ENCODE data around the gene TMEM145.

TMEM145 gene

GRCh38 chr19:42281827-42282762, 31.0 kb upstream of the TMEM145 start:
- ATAC-seq (ENCODE audit: low read depth) (no peak), DNase-seq (ENCODE audit: low spot score in 2 of 2) (no peak)
- Mint-ChIP-seq H3K27me3 (no peaks in the 10 kb centered on the region), H3K9me3 (no peaks in the 10 kb centered on the region), H3K27ac (no peak overlapping the region), H3K4me3 (peak overlapping the region; percentile 80), H3K36me3 (no peaks in the 10 kb centered on the region), H3K4me1 (peaks cover 44% of the 10 kb centered on the region)

DNA sequence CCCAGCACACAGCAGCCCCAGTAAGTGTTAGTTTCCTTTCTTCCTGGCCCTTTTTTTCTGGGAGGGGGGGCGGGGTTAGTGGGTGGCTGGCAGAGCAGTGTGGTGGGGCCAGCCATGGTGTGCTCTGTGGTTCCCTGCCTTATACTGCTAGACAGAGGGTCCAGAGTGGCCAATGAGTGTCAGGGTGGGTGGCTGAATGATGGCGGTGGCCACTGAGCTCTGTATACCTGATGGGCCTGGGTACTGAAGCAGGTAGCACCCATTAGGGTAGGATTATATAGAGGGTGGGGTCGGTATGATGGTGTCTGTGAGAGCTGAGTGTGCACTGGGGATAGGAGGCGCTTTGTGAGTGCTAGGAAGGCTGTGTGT, 30.3 kb upstream of the TMEM145 start:
- no peaks in the 10 kb centered on the region for H3K36me3 Mint-ChIP-seq
- no peak overlapping the region for H3K27ac Mint-ChIP-seq
- DNase-seq (ENCODE audit: low spot score in 2 of 2) (no peak), ATAC-seq (ENCODE audit: low read depth) (no peak)
- H3K9me3 Mint-ChIP-seq = no peaks in the 10 kb centered on the region
- H3K4me3 Mint-ChIP-seq = no peak overlapping the region
- H3K4me1 Mint-ChIP-seq = peaks cover 44% of the 10 kb centered on the region
- no peaks in the 10 kb centered on the region for H3K27me3 Mint-ChIP-seq

DNA sequence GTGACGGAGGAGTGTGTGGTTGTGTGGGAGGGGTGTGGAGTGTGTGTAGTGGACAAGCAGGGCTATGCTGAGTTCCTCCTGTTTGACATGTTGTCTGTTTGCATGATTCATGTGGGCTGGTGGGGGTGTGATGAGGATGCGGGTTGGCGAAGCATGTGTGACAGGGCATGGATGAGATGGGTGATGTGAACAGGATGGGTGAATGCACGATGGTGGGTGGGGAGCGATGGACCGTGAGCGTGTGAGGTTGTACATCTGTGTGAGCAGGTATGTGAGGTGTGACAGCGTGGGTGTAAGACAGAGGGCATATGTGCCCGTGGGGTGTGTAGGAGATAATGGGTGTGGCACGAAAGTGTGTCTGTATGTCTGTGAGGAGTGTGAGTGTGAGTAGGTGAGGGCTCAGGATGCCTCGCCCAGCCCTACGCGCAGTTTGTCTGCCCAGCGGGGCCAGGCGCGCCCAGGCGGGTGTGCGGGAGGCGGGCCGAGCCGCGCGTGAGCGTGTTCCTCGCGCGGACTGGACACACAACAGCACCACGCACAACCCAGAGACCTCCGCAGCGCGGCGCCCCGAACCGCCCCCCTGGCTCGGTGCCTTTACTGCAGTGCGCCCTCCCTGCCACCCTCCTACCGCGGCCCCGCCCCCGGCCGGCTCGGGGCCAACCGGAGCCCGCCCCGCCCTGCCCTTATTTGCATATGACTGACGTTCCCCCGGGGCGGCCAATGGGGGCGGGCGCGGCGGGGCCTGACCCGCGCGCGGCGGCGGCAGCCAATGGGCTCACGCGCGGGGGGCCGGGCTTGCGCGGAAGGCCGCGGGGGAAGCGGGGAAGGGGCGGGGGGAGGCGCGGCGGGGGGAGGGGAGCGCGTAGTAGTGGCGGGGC, 29.7 kb upstream of the TMEM145 start:
- Mint-ChIP-seq H3K4me3 (no peak overlapping the region), H3K4me1 (peaks cover 40% of the 10 kb centered on the region), H3K27ac (no peak overlapping the region), H3K27me3 (no peaks in the 10 kb centered on the region), H3K9me3 (no peaks in the 10 kb centered on the region), H3K36me3 (peaks cover 2% of the 10 kb centered on the region)
- ATAC-seq (ENCODE audit: low read depth) (peak; percentile 62), DNase-seq (ENCODE audit: low spot score in 2 of 2) (peak; percentile 89 to 94)

GRCh38 chr19:42284066-42284501, 29.0 kb upstream of the TMEM145 start:
- H3K27me3 Mint-ChIP-seq = no peaks in the 10 kb centered on the region
- H3K4me3 Mint-ChIP-seq = no peak overlapping the region
- H3K36me3 Mint-ChIP-seq = peaks cover 3% of the 10 kb centered on the region
- DNase-seq (ENCODE audit: low spot score in 2 of 2) = peak in 1 of 2 donors; percentile 84
- ATAC-seq (ENCODE audit: low read depth) = peak; percentile 39
- no peak overlapping the region for H3K27ac Mint-ChIP-seq
- peaks cover 35% of the 10 kb centered on the region for H3K4me1 Mint-ChIP-seq
- no peaks in the 10 kb centered on the region for H3K9me3 Mint-ChIP-seq

DNA sequence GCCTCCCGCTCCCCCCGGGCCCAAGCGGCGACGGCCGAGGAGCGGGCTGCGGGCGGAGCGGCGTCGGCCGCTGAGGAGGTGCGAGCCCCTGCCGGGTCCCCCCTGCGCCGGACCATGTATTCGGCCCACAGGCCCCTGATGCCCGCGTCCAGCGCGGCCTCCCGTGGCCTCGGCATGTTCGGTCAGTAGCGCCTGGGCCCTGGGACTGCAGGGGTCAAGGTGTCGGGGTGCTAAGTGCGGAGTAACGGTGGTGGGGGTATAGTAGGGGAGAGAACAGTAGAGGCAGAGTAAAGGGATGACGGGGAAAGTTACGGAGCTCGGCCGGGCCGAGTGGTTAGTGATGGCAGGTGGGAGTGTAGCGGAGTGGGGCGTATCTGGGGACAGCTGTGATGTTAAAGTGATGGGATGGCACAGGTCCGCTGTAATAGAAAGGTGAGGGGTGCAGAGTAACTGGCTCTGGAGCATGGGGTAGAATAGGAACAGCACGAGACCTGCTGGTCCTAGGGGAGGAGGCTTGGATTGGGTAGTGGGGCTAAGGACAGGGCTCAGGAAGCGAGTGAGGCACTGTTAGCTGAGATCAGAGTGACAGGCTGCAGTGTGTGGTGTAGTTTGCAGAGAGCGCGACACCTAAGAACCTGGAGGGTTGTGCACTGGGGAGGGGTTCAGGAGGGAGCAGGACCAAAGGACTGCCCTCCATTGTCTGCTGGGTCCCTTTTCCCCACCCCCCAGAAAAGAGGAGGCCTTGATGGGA, 28.3 kb upstream of the TMEM145 start:
- peaks cover 3% of the 10 kb centered on the region for H3K36me3 Mint-ChIP-seq
- H3K27ac Mint-ChIP-seq = peak overlapping the region; percentile 76
- H3K27me3 Mint-ChIP-seq = no peaks in the 10 kb centered on the region
- no peaks in the 10 kb centered on the region for H3K9me3 Mint-ChIP-seq
- peak overlapping the region; percentile 94 for H3K4me3 Mint-ChIP-seq
- H3K4me1 Mint-ChIP-seq = peaks cover 29% of the 10 kb centered on the region
- DNase-seq (ENCODE audit: low spot score in 2 of 2) (no peak), ATAC-seq (ENCODE audit: low read depth) (no peak)

- H3K27ac Mint-ChIP-seq = peak overlapping the region; percentile 76
- H3K4me1 Mint-ChIP-seq = peaks cover 29% of the 10 kb centered on the region
- no peak for ATAC-seq (ENCODE audit: low read depth)
- peaks cover 3% of the 10 kb centered on the region for H3K36me3 Mint-ChIP-seq
- no peaks in the 10 kb centered on the region for H3K27me3 Mint-ChIP-seq
- no peaks in the 10 kb centered on the region for H3K9me3 Mint-ChIP-seq
- DNase-seq (ENCODE audit: low spot score in 2 of 2) = no peak
- H3K4me3 Mint-ChIP-seq = peak overlapping the region; percentile 94
Observed at GRCh38 chr19:42285541-42285941, 27.6 kb upstream of the TMEM145 start.

DNA sequence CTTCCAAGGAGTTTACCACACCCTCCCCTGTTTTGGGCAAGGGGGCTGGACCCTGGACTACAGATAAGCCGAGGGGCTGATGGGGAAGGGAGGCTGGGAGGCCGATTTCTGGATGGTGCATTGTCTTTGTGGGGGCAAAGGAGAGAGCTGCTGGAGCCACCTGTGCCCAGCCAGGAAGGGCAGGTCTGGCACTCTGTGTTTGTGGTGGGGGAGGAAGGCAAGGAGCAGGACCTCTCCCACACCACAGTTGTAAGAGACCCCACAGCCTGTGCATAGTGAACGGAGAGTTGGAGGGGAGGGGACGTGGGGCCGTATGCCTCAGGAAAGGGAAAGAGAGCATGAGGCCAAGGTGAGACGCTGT, 27.1 kb upstream of the TMEM145 start:
- ATAC-seq (ENCODE audit: low read depth) = no peak
- H3K27me3 Mint-ChIP-seq = no peaks in the 10 kb centered on the region
- peaks cover 29% of the 10 kb centered on the region for H3K4me1 Mint-ChIP-seq
- peak overlapping the region; percentile 76 for H3K27ac Mint-ChIP-seq
- H3K9me3 Mint-ChIP-seq = no peaks in the 10 kb centered on the region
- DNase-seq (ENCODE audit: low spot score in 2 of 2) = no peak
- H3K36me3 Mint-ChIP-seq = peaks cover 3% of the 10 kb centered on the region
- H3K4me3 Mint-ChIP-seq = peak overlapping the region; percentile 94

GRCh38 chr19:42286349-42287016, 26.6 kb upstream of the TMEM145 start:
- Mint-ChIP-seq H3K4me3 (peak overlapping the region; percentile 94), H3K9me3 (no peaks in the 10 kb centered on the region), H3K4me1 (peaks cover 28% of the 10 kb centered on the region), H3K36me3 (peaks cover 6% of the 10 kb centered on the region), H3K27ac (peak overlapping the region; percentile 76), H3K27me3 (no peaks in the 10 kb centered on the region)
- ATAC-seq (ENCODE audit: low read depth) = no peak
- DNase-seq (ENCODE audit: low spot score in 2 of 2) = no peak

GRCh38 chr19:42287017-42287826, 25.9 kb upstream of the TMEM145 start:
- peaks cover 10% of the 10 kb centered on the region for H3K36me3 Mint-ChIP-seq
- no peak for ATAC-seq (ENCODE audit: low read depth)
- H3K4me3 Mint-ChIP-seq = no peak overlapping the region
- H3K27me3 Mint-ChIP-seq = no peaks in the 10 kb centered on the region
- no peak overlapping the region for H3K27ac Mint-ChIP-seq
- H3K9me3 Mint-ChIP-seq = no peaks in the 10 kb centered on the region
- no peak for DNase-seq (ENCODE audit: low spot score in 2 of 2)
- peaks cover 27% of the 10 kb centered on the region for H3K4me1 Mint-ChIP-seq

DNA sequence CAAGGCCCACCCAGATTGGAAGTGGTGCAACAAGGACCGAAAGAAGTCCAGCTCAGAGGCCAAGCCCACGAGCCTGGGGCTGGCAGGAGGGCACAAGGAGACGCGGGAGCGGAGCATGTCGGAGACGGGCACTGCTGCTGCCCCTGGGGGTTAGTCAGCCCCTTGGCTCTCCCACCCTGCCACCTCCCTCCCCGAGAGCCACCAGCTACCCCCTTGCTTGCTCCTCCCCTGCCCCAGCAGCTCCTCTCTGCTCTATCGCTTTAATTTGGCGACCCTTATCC, 25.3 kb upstream of the TMEM145 start:
- H3K36me3 Mint-ChIP-seq = peaks cover 10% of the 10 kb centered on the region
- H3K9me3 Mint-ChIP-seq = no peaks in the 10 kb centered on the region
- no peak overlapping the region for H3K27ac Mint-ChIP-seq
- H3K27me3 Mint-ChIP-seq = no peaks in the 10 kb centered on the region
- no peak overlapping the region for H3K4me3 Mint-ChIP-seq
- DNase-seq (ENCODE audit: low spot score in 2 of 2) = no peak
- ATAC-seq (ENCODE audit: low read depth) = no peak
- peaks cover 24% of the 10 kb centered on the region for H3K4me1 Mint-ChIP-seq

DNA sequence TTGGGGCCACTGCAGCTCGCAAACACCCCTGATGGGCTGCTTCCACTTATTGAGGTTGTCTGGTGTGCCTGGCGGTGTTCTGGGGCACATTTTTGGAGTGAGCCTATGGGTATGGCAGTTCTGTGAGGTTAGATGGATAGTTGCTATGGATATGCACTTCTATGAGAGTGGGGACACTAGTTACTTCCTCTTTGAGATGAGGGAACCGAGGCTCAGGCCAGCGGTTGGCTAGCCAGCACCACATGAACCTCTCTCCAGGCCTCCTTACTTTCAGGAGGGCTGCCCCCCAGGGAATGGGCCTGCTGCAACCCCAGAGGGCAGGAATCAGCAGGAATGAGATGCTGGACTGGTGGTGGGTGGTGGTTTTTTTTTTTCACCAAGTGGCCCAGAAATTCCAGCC, 24.7 kb upstream of the TMEM145 start:
- Mint-ChIP-seq H3K36me3 (peaks cover 12% of the 10 kb centered on the region), H3K4me1 (peaks cover 27% of the 10 kb centered on the region), H3K27me3 (no peaks in the 10 kb centered on the region), H3K9me3 (no peaks in the 10 kb centered on the region), H3K4me3 (no peak overlapping the region), H3K27ac (no peak overlapping the region)
- DNase-seq (ENCODE audit: low spot score in 2 of 2) = no peak
- no peak for ATAC-seq (ENCODE audit: low read depth)

DNA sequence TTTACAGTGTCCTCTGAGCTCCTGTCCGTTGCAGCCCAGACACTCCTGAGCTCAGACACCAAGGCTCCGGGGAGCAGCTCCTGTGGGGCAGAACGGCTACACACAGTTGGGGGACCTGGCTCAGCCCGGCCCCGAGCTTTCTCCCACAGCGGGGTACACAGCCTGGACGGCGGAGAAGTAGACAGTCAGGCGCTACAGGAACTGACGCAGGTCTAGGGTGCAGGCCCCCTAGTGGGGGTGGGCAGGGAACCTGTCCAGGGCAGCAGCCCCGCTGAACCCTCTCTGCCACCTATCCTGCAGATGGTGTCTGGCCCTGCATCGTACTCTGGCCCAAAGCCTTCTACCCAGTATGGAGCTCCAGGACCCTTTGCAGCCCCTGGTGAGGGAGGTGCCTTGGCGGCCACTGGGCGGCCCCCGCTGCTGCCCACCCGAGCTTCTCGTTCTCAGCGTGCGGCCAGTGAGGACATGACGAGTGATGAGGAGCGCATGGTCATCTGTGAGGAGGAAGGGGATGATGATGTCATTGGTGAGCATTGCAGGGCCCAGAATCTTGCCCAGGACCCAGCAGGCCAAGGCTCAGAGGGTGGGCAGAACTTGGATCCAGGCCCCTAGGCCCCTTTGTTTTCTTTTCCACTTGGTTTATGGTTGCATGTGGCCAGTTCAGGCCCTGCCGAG, 24.1 kb upstream of the TMEM145 start:
- no peaks in the 10 kb centered on the region for H3K9me3 Mint-ChIP-seq
- no peaks in the 10 kb centered on the region for H3K27me3 Mint-ChIP-seq
- H3K36me3 Mint-ChIP-seq = peaks cover 15% of the 10 kb centered on the region
- DNase-seq (ENCODE audit: low spot score in 2 of 2) (no peak), ATAC-seq (ENCODE audit: low read depth) (no peak)
- no peak overlapping the region for H3K27ac Mint-ChIP-seq
- H3K4me3 Mint-ChIP-seq = no peak overlapping the region
- peaks cover 27% of the 10 kb centered on the region for H3K4me1 Mint-ChIP-seq

Measured in memory B cell (primary cell).